WTC11 (cell line): Measurements from ENCODE around the gene DNAJC6. TPM values are rescaled to one million over a fixed set of nuclear protein-coding genes. Genes with fewer than 3 reads are reported as not detected.

Experiments
- ARID4B ChIP-seq: sonication (generic); formaldehyde crosslinking; IDR thresholded peaks from 2 replicates; pipeline ENCODE4 v1.8.0; 2023; ENCODE audit warnings: missing genetic modification reagents, mild to moderate bottlenecking, borderline replicate concordance
- ATF2 ChIP-seq: sonication (generic); formaldehyde crosslinking; IDR thresholded peaks from 2 replicates; pipeline ENCODE4 v1.8.1; 2022; ENCODE audit warnings: low read depth, missing genetic modification reagents, borderline replicate concordance
- ATF3 ChIP-seq: sonication (generic); formaldehyde crosslinking; conservative IDR thresholded peaks from 2 replicates; pipeline ENCODE4 v1.8.1; 2022; ENCODE audit warnings: mild to moderate bottlenecking, missing genetic modification reagents
- ATF6 ChIP-seq: sonication (generic); formaldehyde crosslinking; IDR thresholded peaks from 2 replicates; pipeline ENCODE4 v1.8.1; 2023; ENCODE audit warnings: mild to moderate bottlenecking, missing genetic modification reagents
- CBFB ChIP-seq: sonication (generic); formaldehyde crosslinking; IDR thresholded peaks from 2 replicates; pipeline ENCODE4 v1.8.1; 2022; ENCODE audit warnings: mild to moderate bottlenecking, low read depth, missing genetic modification reagents
- CDX4 ChIP-seq: fragments of 250-450 bp; sonication (Bioruptor Pico); IDR thresholded peaks from 2 replicates; pipeline ENCODE4 v1.9.0; 2021; ENCODE audit warnings: moderate library complexity, mild to moderate bottlenecking, inconsistent platforms, borderline replicate concordance
- ETV6 ChIP-seq: sonication (generic); formaldehyde crosslinking; IDR thresholded peaks from 2 replicates; pipeline ENCODE4 v1.8.1; 2022; ENCODE audit warnings: mild to moderate bottlenecking, missing genetic modification reagents
- IRF1 ChIP-seq: sonication (generic); formaldehyde crosslinking; IDR thresholded peaks from 2 replicates; pipeline ENCODE4 v1.8.0; 2023; ENCODE audit warnings: missing genetic modification reagents
- KAT7 ChIP-seq: sonication (generic); formaldehyde crosslinking; IDR thresholded peaks from 2 replicates; pipeline ENCODE4 v1.8.1; 2023; ENCODE audit warnings: missing genetic modification reagents, mild to moderate bottlenecking, borderline replicate concordance
- MLX ChIP-seq: sonication (generic); formaldehyde crosslinking; IDR thresholded peaks from 2 replicates; pipeline ENCODE4 v1.8.1; 2023; ENCODE audit warnings: mild to moderate bottlenecking, missing genetic modification reagents, moderate library complexity
- MXD4 ChIP-seq: fragments of 250-450 bp; sonication (Bioruptor Pico); IDR thresholded peaks from 2 replicates; pipeline ENCODE4 v1.8.0; 2021; ENCODE audit warnings: mild to moderate bottlenecking, moderate library complexity, borderline replicate concordance
- MYBL2 ChIP-seq: sonication (generic); formaldehyde crosslinking; IDR thresholded peaks from 2 replicates; pipeline ENCODE4 v1.8.1; 2023; ENCODE audit warnings: mild to moderate bottlenecking, moderate library complexity, missing genetic modification reagents
- PREB ChIP-seq: sonication (generic); formaldehyde crosslinking; IDR thresholded peaks from 2 replicates; pipeline ENCODE4 v1.8.1; 2022; ENCODE audit warnings: mild to moderate bottlenecking, missing genetic modification reagents, moderate library complexity, borderline replicate concordance
- SOX15 ChIP-seq: fragments of 250-450 bp; sonication (Bioruptor Pico); IDR thresholded peaks from 2 replicates; pipeline ENCODE4 v1.9.0; 2021; ENCODE audit warnings: mild to moderate bottlenecking
- SP1 ChIP-seq: sonication (generic); formaldehyde crosslinking; conservative IDR thresholded peaks from 2 replicates; pipeline ENCODE4 v1.8.1; 2022; ENCODE audit warnings: missing genetic modification reagents
- TEAD4 ChIP-seq: sonication (generic); formaldehyde crosslinking; IDR thresholded peaks from 2 replicates; pipeline ENCODE4 v1.8.0; 2022; ENCODE audit warnings: mild to moderate bottlenecking, missing genetic modification reagents
- TP53 ChIP-seq: sonication (generic); formaldehyde crosslinking; IDR thresholded peaks from 2 replicates; pipeline ENCODE4 v1.8.1; 2023; ENCODE audit warnings: mild to moderate bottlenecking, missing genetic modification reagents
- USF1 ChIP-seq: sonication (generic); formaldehyde crosslinking; IDR thresholded peaks from 2 replicates; pipeline ENCODE4 v1.8.0; 2022; ENCODE audit warnings: mild to moderate bottlenecking, missing genetic modification reagents
- ZBTB43 ChIP-seq: sonication (generic); formaldehyde crosslinking; IDR thresholded peaks from 2 replicates; pipeline ENCODE4 v1.8.1; 2023; ENCODE audit warnings: mild to moderate bottlenecking, missing genetic modification reagents
- ZNF121 ChIP-seq: sonication (generic); formaldehyde crosslinking; IDR thresholded peaks from 2 replicates; pipeline ENCODE4 v1.8.0; 2023; ENCODE audit warnings: missing genetic modification reagents
- ZNF232 ChIP-seq: sonication (generic); formaldehyde crosslinking; IDR thresholded peaks from 2 replicates; pipeline ENCODE4 v1.8.0; 2022; ENCODE audit warnings: mild to moderate bottlenecking, missing genetic modification reagents
- ZNF416 ChIP-seq: fragments of 250-450 bp; sonication (Bioruptor Pico); IDR thresholded peaks from 2 replicates; pipeline ENCODE4 v1.9.0; 2021; ENCODE audit warnings: mild to moderate bottlenecking, inconsistent platforms
- total RNA-seq: library from RNA; stranded (reverse); gene quantifications from 3 replicates; pipeline ENCODE4 v1.2.3, GENCODE V29; 2021

DNAJC6 gene
- total RNA-seq, 1 experiment from 2014 or later: 9.1 TPM

- TF ChIP-seq SP1 (CRISPR knock-in tag): no peak; the same call in none of the 2 replicates
- peak; percentile 66; the same call in 1 of the 2 replicates for TF ChIP-seq USF1
- TF ChIP-seq CDX4 (CRISPR knock-in tag): no peak
- peak; percentile 73; the same call in 1 of the 2 replicates for TF ChIP-seq IRF1 (CRISPR knock-in tag)
- TF ChIP-seq MXD4 (CRISPR knock-in tag): no peak
- peak; percentile 89 for TF ChIP-seq TEAD4
- TF ChIP-seq CBFB (CRISPR knock-in tag): no peak
- TF ChIP-seq SOX15 (CRISPR knock-in tag): no peak
- TF ChIP-seq ETV6 (CRISPR knock-in tag): peak; percentile 80
- TF ChIP-seq MLX (CRISPR knock-in tag): peak; percentile 84; the same call in 1 of the 2 replicates
- no peak for TF ChIP-seq ZNF416 (CRISPR knock-in tag)
- TF ChIP-seq ZNF121: no peak
- peak; percentile 85 for TF ChIP-seq ATF6
- TF ChIP-seq ZNF232 (CRISPR knock-in tag): peak; percentile 95
- TF ChIP-seq ATF3 (CRISPR knock-in tag): no peak
- TF ChIP-seq PREB: peak; percentile 93
- TF ChIP-seq ATF2 (CRISPR knock-in tag): no peak; the same call in 1 of the 2 replicates
- peak; percentile 99 for TF ChIP-seq ARID4B (CRISPR knock-in tag)
- TF ChIP-seq KAT7 (CRISPR knock-in tag): peak; percentile 71; the same call in 1 of the 2 replicates
- peak; percentile 85 for TF ChIP-seq MYBL2 (CRISPR knock-in tag)
- TF ChIP-seq ZBTB43 (CRISPR knock-in tag): peak; percentile 91
- no peak for TF ChIP-seq TP53 (CRISPR knock-in tag)
These were observed at the start of gene DNAJC6 (continued) for GRCh38 chr1:65309304-65310077.
